Stimulated activated CD8-positive, alpha-beta memory T cell treated with anti-CD3 and anti-CD28 coated beads, Interleukin-2, amount 100 ng/mL, for 1 hour (primary cell): ENCODE results near the gene TANK.
A peak's percentile ranks its signal among the peaks of the same experiment; 100 is the strongest.

Experiments used
- DNase-seq, 2 donors: peaks; one replicate each; pipeline ENCODE4 v3.0.0-alpha.2; 2020; ENCODE audit warnings: low read depth in 2 of 2

The TANK gene

DNA sequence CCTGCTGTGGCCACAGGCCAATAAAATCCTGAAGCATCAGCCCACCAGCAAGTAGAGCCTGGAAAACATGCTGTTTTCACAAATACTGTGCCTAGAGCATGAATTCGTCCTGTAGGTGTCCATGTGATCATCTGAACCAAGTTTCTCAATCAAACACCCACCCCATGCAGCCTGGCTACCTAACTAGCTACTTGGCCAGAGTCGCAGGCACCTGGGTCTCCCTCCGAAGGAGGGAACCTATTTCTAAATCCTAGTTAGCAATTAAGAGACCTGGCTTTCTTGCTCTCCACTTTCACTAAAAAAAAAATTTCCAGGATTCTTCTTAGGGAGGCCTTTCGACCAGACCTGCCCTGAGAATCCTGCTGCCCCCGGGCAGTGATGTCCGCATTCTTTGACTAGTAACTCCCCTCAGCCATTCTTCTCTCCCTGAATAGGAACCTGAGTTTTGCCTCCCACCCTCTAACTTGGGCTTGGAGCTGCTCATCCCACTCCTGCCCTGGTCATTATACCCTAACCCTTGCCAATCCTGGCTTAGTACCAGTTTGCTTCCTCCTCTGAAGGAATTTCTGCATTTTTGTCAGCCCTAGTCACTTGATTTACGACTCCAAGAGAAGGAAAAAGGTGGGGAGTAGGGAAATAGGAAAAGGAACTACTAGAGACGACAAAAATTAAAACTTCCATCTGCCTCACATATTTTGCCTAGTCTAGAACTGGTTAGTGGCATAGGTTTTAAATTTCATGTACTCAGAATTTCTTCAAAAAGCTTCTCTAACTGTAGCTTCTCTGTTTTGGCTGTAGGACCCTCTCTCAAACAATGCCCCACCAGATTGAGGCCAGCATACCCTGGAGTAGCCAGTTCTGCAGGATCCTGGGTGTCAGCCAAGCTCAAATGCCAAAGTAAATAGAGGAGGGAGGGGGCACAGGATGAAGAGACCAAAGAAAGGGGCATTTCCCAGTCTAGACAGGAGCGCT, 25.4 kb upstream of the TANK start:
- no peak for DNase-seq

DNA sequence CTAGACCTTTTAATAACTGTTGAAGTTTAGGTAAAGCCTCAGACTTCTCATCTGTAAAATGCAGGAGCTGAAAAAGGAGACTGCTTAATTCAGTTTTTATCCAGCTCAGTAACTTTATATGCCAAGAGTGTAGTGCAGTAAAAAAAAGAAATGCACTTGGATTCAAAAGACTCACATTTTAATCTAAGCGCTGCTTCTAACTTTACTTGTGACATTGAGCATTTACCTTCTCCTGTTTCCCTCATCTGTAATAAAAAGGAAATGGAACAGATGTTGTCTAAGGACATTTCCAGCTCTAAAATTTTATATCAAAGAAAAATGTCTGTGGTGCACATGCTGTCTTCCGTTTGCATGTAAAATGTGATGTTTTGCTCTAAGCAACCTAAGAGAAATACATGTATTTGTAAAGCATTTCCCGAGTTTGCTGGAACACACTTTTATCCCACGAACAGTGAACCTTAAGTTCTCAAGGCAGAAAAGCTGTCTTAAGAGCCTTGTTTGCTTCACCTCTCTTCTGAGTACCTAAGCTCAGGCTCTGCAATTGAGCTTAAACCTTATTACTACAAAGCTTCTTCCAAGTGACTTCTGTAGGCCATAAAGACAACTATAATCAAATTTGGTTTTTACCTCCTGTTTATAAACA, 24.2 kb upstream of the TANK start:
- DNase-seq = no peak

DNA sequence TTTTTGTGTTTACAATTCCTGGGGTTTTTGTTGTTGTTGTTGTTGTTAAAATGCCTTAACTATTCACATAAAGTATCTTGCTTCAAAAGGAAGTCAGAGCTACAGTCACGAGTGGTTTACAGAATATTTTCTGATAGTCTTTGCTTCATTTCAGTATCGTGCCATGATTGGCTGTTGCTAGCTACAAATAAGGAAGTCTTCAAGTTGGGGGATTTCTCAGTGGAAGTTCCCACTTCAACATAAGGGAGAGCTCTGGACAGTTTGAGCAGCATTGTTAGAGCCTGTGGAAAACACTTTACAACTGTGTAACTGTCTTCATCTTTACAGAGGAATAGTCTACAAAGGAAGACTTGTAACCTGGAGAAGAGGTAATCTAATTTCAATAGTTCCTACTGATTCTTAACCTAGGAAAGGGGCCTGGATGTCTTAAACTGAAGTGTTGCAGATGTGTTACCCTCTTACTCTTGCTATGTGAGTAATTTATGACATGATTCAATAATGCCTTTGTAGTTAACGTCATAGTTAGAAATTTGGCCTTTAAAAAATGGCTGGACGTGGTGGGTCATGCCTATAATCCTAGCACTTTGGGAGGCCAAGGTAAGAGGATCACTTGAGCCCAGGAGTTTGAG, 23.4 kb upstream of the TANK start:
- no peak for DNase-seq

- no peak for DNase-seq
Measured at GRCh38 chr2:161138429-161138828, 21.8 kb upstream of the TANK start.

DNA sequence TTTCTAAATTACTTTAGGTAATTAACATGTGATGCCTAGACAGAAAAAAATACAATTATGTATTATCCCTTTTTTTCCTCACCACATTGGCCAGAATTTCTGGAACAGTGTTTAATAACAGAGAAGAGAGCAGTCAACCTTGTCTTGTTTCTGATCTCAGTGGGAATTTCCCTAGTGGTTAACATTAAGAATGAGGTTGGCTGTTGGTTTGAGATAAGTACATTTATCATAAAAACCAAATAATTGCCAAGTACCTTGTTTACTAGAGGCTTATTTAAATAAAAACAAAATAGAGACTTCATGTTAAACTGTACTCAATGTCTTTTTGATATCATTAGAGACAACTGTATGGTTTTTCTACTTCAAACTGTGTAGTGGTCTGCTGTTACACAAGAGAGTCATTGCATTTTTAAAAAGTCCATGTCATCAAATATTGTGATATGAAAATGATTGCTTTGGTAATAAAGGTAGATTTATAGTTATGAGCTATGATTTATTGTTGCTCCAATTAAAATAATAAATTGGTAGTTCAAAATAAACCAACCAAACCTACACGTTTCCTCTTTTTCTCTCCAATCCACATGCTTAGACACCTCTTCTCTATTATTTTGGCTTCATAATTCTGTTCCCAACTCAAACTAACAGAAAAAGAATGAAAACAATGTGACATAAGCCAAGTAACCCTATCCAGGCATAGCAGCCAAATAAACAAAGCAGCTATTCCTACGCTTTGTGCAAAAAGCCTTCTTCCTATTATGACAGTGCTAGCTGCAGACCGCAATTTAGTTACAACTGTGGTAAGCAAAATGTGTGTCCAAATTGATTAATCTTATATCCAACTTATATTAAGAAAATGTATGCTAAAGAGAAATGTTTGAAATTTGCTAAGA, 20.9 kb upstream of the TANK start:
- no peak for DNase-seq

DNA sequence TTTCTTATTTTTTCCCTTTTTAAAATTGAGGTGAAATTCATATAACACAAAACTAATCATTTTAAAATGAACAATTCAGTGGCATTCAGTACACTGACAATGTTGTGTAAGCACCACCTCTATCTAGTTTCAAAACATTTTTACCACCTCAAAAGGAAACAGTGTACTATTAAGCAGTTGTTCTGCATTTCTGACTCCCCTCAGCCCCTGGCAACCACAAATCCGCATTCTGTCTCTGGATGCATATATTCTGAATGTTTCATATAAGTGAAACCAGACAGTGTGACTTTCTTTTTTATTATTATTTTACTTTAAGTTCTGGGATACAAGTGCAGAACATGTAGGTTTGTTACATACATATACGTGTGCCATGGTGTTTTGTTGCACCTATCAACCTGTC, 19.2 kb upstream of the TANK start:
- no peak for DNase-seq

DNA sequence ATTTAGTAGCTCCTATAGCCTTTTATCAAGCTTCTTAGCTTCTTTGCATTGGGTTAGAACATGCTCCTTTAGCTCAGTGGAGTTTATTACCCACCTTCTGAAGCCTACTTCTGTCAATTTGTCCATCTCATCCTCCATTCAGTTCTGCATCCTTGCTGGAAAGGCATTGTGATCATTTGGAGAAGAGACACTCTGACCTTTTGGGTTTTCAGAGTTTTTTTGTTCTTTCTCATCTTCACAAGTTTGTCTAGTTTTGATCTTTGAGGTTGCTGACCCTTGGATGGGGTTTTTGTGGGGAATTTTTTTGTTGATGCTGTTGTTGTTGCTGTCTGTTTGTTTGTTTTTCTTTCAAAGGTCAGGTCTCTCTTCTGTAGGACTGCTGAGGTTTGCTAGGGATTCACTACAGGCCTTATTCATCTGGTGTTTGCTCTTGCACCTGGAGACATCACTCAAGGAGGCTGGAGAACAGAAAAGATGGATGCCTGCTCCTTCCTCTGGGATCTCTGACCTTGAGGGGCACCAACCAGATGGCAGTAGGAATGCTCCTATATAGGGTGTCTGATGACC, 13.9 kb upstream of the TANK start:
- DNase-seq = no peak

- DNase-seq = no peak
Measured at GRCh38 chr2:161146996-161147395, 13.2 kb upstream of the TANK start.

DNA sequence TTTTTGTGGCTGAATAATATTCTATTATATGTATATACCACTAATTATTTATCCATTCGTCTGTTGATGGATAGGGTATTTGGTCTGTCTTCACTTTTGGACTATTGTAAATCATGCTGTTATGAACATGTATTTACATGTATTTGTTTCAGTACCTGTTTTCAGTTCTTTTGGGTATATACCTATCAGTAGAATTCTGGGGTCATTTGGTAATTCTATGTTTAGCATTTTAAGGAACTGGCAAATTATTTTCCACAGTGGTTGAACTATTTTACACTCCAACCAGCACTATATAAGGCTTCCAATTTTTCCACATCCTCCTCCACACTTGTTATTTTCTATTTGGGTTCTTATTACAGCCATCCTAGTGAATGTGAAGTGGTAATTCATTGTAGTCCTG, 12.4 kb upstream of the TANK start:
- no peak for DNase-seq

DNA sequence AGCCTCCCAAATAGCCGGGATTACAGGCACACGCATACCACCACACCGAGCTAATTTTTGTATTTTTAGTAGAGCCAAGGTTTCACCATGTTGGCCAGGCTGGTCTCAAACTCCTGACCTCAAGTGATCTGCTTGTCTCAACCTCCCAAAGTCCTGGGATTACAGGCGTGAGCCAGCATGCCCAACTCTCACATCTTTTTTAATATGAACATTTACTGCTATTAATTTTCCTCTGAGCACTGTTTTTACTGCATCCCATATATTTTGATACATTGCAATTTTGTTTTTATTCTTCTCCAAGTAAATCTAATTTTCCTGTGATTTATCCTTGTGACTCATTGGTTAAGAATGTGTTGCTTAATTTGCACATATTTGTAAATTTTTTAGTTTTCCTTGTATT, 9.5 kb upstream of the TANK start:
- DNase-seq = no peak

DNA sequence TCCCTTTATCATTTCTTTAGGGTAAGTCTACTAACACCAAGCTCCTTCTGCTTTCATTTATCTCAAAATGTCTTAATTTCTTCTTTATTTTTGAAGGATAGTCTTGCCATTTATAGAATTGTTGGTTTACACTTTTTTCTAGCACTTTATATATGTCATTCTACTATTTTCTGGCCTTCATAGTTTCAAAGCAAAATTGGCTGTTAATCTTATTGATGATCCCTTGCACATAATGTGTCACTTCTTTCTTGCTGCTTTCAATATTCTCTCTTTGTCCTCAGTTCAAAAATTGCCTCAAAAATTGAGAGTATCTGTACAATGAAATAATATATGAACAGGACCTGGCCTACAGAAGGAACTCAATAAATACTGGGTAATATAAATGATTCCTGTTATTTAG, 7.9 kb upstream of the TANK start:
- DNase-seq = no peak

DNA sequence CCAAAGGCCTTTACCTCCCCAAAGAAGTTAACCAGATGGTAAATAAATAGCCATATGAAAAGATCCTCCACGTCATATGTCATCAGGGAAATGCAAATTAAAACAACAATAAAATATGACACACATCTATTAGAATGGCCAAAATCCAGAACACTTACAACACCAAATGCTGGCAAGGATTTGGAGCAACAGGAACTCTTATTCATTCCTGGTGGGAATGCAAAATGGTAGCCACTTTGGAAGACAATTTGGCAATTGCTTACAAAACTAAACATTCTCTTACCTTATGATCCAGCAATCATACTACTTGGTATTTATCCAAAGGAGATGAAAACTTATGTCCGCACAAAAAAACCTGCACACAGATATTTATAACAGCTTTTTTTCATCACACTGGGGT, 1.3 kb upstream of the TANK start:
- DNase-seq = no peak

DNA sequence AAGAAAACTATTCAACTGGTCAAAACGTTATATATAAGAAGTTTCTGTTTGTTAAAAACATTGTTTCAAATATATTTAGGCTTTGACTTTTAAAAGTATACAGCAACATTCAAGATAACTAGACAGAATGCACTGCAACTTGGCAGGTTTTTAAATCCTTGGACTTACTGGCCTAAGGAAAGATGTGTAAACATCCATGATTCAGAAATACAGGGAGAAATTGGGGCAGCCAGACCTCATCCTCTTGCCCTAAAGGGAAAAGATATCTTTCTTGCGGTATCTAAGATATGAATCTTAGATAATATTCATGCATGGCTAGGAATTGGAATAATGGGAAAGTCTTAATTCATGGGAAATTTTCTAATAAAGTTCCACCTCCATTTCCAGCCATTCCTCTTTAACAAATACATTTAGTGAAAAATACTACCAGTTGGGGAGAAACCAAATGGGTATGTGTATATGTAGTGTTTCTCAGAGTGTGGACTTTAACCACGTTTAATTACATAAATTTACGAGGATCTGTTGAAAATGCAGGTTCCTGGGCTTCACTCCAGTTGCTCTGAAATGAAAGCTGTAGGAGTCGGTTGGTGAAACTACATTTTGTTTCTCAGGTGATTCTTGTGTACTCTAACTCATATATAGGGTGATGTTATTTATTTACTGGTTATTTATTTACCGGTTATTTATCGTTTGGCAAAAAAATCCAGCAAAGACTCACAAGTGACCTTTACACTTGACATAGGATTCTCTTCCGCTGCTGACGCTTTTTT, 587 bp upstream of the TANK start:
- no peak for DNase-seq

GRCh38 chr2:161161074-161161706, 962 bp downstream of the TANK start:
- DNase-seq = peak; percentile 13 to 25

GRCh38 chr2:161163440-161163839, 3.2 kb downstream of the TANK start:
- no peak for DNase-seq

DNA sequence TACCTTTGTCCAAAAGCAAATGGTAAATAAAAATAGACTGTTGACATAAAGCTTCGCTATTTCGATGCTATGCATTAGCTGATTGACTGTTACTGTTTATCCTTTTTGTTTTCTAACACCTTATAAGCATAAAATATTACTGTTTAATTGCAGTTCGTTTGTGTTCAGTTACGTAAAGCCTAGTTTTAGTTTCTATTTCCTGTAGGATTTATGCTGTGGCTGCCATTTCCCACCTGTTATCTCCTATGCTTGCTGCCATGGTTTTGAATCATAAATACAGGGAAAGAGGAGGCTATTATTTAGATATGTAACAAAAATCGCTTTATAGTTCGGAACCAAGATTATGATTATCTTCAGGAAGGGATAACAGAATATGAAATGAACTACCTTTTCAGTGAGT, 3.9 kb downstream of the TANK start:
- no peak for DNase-seq

DNA sequence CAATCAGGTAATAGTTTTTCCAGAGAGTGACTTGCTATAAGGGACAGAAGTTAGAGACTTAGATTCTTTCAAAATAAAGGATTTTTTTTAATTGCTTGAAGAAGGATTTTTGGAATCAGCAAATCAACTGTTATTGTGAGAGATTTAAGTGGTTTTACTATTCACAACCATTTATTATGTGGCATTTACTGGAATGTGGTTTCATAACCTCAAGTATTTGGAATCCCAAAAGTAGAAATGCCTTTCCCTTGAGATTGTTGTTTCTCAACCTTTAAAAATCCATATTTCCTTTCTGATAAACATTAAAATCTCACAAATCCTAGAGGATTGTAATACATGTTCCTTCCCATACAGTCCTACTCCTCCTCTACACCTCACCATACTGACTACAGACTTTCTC, 5.0 kb downstream of the TANK start:
- DNase-seq = no peak

DNA sequence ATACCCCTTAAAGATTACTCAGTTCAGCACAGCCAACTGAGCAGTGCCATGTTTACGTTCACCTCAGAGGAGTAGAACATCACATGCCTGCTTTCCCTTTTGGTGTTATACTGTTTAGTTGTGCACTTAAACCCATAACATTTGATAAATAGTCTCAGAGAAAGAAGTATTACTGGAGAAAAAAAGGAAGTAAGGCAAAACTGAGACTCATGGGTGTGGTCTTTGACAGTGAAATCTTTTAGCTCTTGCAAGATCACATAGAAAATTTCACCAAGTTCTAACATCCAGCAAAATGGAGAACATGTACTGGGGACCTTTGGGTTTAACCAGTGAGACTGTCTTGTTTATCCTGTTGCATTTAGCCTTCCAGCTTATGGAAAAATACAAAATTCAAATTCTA, 5.6 kb downstream of the TANK start:
- DNase-seq = no peak

DNA sequence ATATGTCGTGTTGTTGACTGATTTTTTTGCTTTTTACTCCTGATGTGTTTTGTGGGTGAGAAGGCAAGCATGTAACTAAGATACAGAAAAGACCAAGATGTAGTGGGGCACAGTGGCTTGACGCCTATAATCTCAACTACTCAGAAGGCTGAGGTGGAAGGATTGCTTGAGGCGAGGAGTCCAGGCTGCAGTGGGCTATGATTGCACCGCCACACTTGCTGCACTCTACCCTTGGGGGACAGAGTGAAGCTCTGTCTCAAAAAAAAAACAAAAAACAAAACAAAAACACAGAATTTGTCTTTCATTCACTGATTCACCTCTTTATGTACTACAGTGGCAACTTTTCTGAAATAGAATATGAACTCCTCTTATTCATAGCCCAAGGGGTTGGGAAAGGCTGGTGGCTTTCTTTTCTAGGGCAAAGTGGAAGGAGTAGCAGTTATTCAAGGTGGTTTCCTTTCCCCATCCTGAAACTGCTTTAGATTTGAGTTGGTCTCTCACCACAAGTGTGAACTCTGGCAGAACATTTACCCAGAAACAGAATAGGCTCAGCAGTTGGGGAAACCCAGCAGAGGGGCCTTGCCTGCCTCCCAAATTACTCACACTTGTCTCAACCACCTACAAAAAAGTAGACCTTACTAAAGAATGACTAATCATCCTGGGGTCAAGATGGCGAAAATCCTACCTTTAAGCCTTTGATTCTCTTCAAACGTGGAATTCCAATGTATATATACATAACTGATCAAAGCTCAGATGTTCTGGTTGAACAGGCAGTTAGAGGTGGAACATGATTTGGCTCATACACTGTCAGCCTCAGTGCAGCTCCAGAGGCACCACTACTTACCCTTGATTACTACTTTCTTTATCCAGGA, 6.5 kb downstream of the TANK start:
- DNase-seq = peak in 1 of 2 donors; percentile 6
